HCT116 (cell line): ENCODE measurements around the gene RNASEH2A. TPM values are rescaled to one million over a fixed set of nuclear protein-coding genes. Genes with fewer than 3 reads are reported as not detected.

ENCODE experiments used
- microRNA-seq: library from miRNA; unstranded; fragments of <30 nt; microRNA quantifications from one replicate; pipeline ENCODE4, GENCODE V29; 2016; ENCODE audit warnings: borderline number of aligned reads
- total RNA-seq: library from RNA; stranded (reverse); gene quantifications from one replicate; pipeline ENCODE4 v1.2.1, GENCODE V29; 2021; ENCODE audit not compliant: unreplicated experiment

The RNASEH2A gene
- total RNA-seq, 1 experiment from 2014 or later: 54.5 TPM

Small RNA genes within 50 kb of the gene (microRNA-seq; reads per million reads assigned to microRNA genes)
- gene MIR5684 (not detected), gene MIR6794 (not detected)

Other genes starting within 250 kb of the RNASEH2A start
- gene ZNF490, start 195.8 kb upstream of the RNASEH2A start, total RNA-seq: 5.8 TPM
- 21.2 TPM for gene ZNF791, start 195.7 kb upstream of the RNASEH2A start, total RNA-seq
- gene MAN2B1, start 139.8 kb upstream of the RNASEH2A start, total RNA-seq: 48.3 TPM
- 20.1 TPM for gene WDR83, start 139.8 kb upstream of the RNASEH2A start, total RNA-seq
- gene DHPS, start 124.7 kb upstream of the RNASEH2A start, total RNA-seq: 134 TPM
- gene GNG14, start 118.6 kb upstream of the RNASEH2A start, total RNA-seq: not detected
- 14.0 TPM for gene FBXW9, start 110.0 kb upstream of the RNASEH2A start, total RNA-seq
- 81.8 TPM for gene TNPO2, start 82.7 kb upstream of the RNASEH2A start, total RNA-seq
- 155 TPM for gene TRIR, start 71.9 kb upstream of the RNASEH2A start, total RNA-seq
- 77.6 TPM for gene GET3, start 69.1 kb upstream of the RNASEH2A start, total RNA-seq
- gene BEST2, start 54.8 kb upstream of the RNASEH2A start, total RNA-seq: 0.10 TPM
- gene HOOK2, start 31.0 kb upstream of the RNASEH2A start, total RNA-seq: 96.3 TPM
- 194 TPM for gene JUNB, start 15.1 kb upstream of the RNASEH2A start, total RNA-seq
- gene PRDX2, start 4.8 kb upstream of the RNASEH2A start, total RNA-seq: 387 TPM
- 33.3 TPM for gene THSD8, start 4.5 kb upstream of the RNASEH2A start, total RNA-seq
- 25.1 TPM for gene RTBDN, start 28.0 kb downstream of the RNASEH2A start, total RNA-seq
- gene MAST1, start 31.9 kb downstream of the RNASEH2A start, total RNA-seq: 28.9 TPM
- gene DNASE2, start 74.9 kb downstream of the RNASEH2A start, total RNA-seq: 36.6 TPM
- gene KLF1, start 80.6 kb downstream of the RNASEH2A start, total RNA-seq: not detected
- 23.2 TPM for gene GCDH, start 84.6 kb downstream of the RNASEH2A start, total RNA-seq
- gene SYCE2, start 112.7 kb downstream of the RNASEH2A start, total RNA-seq: 0.25 TPM
- gene FARSA, start 127.1 kb downstream of the RNASEH2A start, total RNA-seq: 129 TPM
- gene CALR, start 132.0 kb downstream of the RNASEH2A start, total RNA-seq: 739 TPM
- gene RAD23A, start 139.3 kb downstream of the RNASEH2A start, total RNA-seq: 163 TPM
- gene GADD45GIP1, start 150.6 kb downstream of the RNASEH2A start, total RNA-seq: 35.9 TPM
- 0.25 TPM for gene DAND5, start 163.0 kb downstream of the RNASEH2A start, total RNA-seq
- gene NFIX, start 188.9 kb downstream of the RNASEH2A start, total RNA-seq: 34.8 TPM